GM19193 (cell line): Measurements from ENCODE around the gene KCNA10.

Experiments
- POLR2A ChIP-seq: IDR thresholded peaks from 4 replicates; pipeline ENCODE4 v1.6.1; 2011; ENCODE audit not compliant: insufficient read depth, insufficient read length; ENCODE audit errors: extremely low read depth

KCNA10 gene

GRCh38 chr1:110544753-110545152 is 25.8 kb upstream of the KCNA10 start:
- TF ChIP-seq POLR2A = no peak

- no peak for TF ChIP-seq POLR2A
Observed at GRCh38 chr1:110542725-110543124, 23.8 kb upstream of the KCNA10 start.

GRCh38 chr1:110541906-110542395 is 23.0 kb upstream of the KCNA10 start:
- no peak for TF ChIP-seq POLR2A

- TF ChIP-seq POLR2A = no peak
Observed at GRCh38 chr1:110540891-110541685, 22.1 kb upstream of the KCNA10 start.

- no peak for TF ChIP-seq POLR2A
Observed at GRCh38 chr1:110538921-110539320, 19.9 kb upstream of the KCNA10 start.

GRCh38 chr1:110538075-110538474 is 19.1 kb upstream of the KCNA10 start:
- no peak for TF ChIP-seq POLR2A

GRCh38 chr1:110535985-110536384 is 17.0 kb upstream of the KCNA10 start:
- TF ChIP-seq POLR2A = no peak

GRCh38 chr1:110533230-110533629 is 14.3 kb upstream of the KCNA10 start:
- no peak for TF ChIP-seq POLR2A

- TF ChIP-seq POLR2A = no peak
Observed at GRCh38 chr1:110529011-110529410, 10.0 kb upstream of the KCNA10 start.

- no peak for TF ChIP-seq POLR2A
Observed at GRCh38 chr1:110526201-110526780, 7.3 kb upstream of the KCNA10 start.

GRCh38 chr1:110525249-110525595 is 6.2 kb upstream of the KCNA10 start:
- no peak for TF ChIP-seq POLR2A

GRCh38 chr1:110524311-110525248 is 5.6 kb upstream of the KCNA10 start:
- TF ChIP-seq POLR2A = no peak

GRCh38 chr1:110523011-110523410 is 4.0 kb upstream of the KCNA10 start:
- no peak for TF ChIP-seq POLR2A

- TF ChIP-seq POLR2A = no peak
Observed at GRCh38 chr1:110522560-110522959, 3.6 kb upstream of the KCNA10 start.

- no peak for TF ChIP-seq POLR2A
Observed at GRCh38 chr1:110520827-110521226, 1.9 kb upstream of the KCNA10 start.
